Measurements from ENCODE around the gene GPR137C.

The GPR137C gene

DNA sequence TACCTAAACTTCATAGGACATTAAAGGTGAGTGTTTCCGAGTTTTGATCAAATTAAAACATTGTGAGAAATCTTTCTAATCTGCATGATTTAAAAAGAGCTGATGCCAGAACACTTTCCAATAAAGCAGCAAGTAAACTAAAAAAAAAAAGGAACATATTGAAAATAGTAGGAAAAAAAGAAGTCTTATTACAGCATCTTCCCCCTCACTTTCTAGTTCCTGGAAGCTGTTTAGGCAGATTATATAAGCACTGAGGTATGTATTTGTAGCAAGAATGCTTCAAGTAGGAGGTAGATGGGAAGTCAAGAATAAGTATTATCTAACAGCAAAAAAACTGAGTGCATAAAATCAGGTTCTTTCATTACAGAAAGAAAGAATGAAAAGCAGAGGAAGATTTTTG is 96.9 kb downstream of the GPR137C start:
- H3K27me3 ChIP-seq (ENCODE audit: insufficient read depth, low read length): no peaks in the 10 kb centered on the region
- no peak overlapping the region for H3K4me2 ChIP-seq (ENCODE audit: low read length)
- H4K91ac ChIP-seq (ENCODE audit: low read depth, low read length): no peak overlapping the region
- no peak overlapping the region for H2BK5ac ChIP-seq (ENCODE audit: low read depth, low read length, poor library complexity)
- H3K36me3 ChIP-seq (ENCODE audit: control insufficient read depth in 1 of 2, insufficient read depth in 2 of 2, low read length in 2 of 2): peaks cover 3 to 5% of the 10 kb centered on the region in 2 experiments
- H3K4me3 ChIP-seq (ENCODE audit: low read depth, low read length): no peak overlapping the region
- no peak for DNase-seq
- no peaks in the 10 kb centered on the region for H3K4me1 ChIP-seq (ENCODE audit: control insufficient read depth in 1 of 2, insufficient read depth in 2 of 2, low read length in 2 of 2)
- no CpG with 5 or more reads among the region's 1 CpG for WGBS (ENCODE audit: extremely low coverage, insufficient coverage, insufficient read length)
- no peak overlapping the region for H4K12ac ChIP-seq (ENCODE audit: low read depth, low read length)
- H3K9ac ChIP-seq (ENCODE audit: low read length): no peak overlapping the region
- H3K18ac ChIP-seq (ENCODE audit: low read length): no peak overlapping the region
- no peak overlapping the region for H3K4ac ChIP-seq (ENCODE audit: low read depth, low read length)
- no peaks in the 10 kb centered on the region for H3K79me1 ChIP-seq (ENCODE audit: low read length)
- no peak overlapping the region for H2AFZ ChIP-seq (ENCODE audit: insufficient read depth, low read length, poor library complexity)
- no peak overlapping the region for H2AK5ac ChIP-seq (ENCODE audit: low read length)
- H4K8ac ChIP-seq (ENCODE audit: low read depth, low read length): no peak overlapping the region
- H3K79me2 ChIP-seq (ENCODE audit: control insufficient read depth, insufficient read depth, low read length, poor library complexity): no peaks in the 10 kb centered on the region
- H3K14ac ChIP-seq (ENCODE audit: low read length): no peak overlapping the region
- H3K9me3 ChIP-seq (ENCODE audit: insufficient read depth, low read depth, low read length): no peaks in the 10 kb centered on the region
- H2BK12ac ChIP-seq (ENCODE audit: low read length): no peak overlapping the region
- no peak overlapping the region for H3K27ac ChIP-seq (ENCODE audit: low read depth, low read length)
- no peak overlapping the region for H3K23ac ChIP-seq (ENCODE audit: low read length)
- H2BK120ac ChIP-seq (ENCODE audit: insufficient read depth, low read length, poor library complexity): no peak overlapping the region

DNA sequence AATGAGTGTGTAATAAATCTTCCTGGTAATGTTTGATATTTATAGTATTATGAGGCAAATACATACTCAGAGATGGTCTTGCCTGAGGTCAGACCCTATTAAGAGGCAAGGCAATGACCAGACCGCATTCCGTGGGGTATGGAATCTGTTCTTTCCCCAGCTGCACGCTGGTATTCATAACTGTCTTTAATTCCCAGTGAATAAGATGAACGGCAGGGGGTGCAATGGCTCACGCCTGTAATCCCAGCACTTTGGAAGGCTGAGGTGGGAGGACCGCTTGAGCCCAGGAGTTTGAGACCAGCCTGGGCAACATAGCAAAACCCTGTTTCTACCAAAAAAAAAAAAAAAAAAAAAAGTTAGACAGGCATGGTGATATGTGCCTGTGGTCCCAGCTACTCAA is 98.1 kb downstream of the GPR137C start:
- Histone ChIP-seq H3K4me1 (ENCODE audit: control insufficient read depth in 1 of 2, insufficient read depth in 2 of 2, low read length in 2 of 2) (no peaks in the 10 kb centered on the region), H3K23ac (ENCODE audit: low read length) (no peak overlapping the region), H3K9me3 (ENCODE audit: insufficient read depth, low read depth, low read length) (no peaks in the 10 kb centered on the region), H2BK5ac (ENCODE audit: low read depth, low read length, poor library complexity) (no peak overlapping the region), H4K12ac (ENCODE audit: low read depth, low read length) (no peak overlapping the region), H3K9ac (ENCODE audit: low read length) (no peak overlapping the region), H3K79me1 (ENCODE audit: low read length) (no peaks in the 10 kb centered on the region), H4K91ac (ENCODE audit: low read depth, low read length) (no peak overlapping the region), H2AK5ac (ENCODE audit: low read length) (no peak overlapping the region), H2BK120ac (ENCODE audit: insufficient read depth, low read length, poor library complexity) (no peak overlapping the region), H3K36me3 (ENCODE audit: control insufficient read depth in 1 of 2, insufficient read depth in 2 of 2, low read length in 2 of 2) (peaks cover under 1 to 3% of the 10 kb centered on the region in 2 experiments), H3K14ac (ENCODE audit: low read length) (no peak overlapping the region), H3K27ac (ENCODE audit: low read depth, low read length) (no peak overlapping the region), H3K4me2 (ENCODE audit: low read length) (no peak overlapping the region), H2AFZ (ENCODE audit: insufficient read depth, low read length, poor library complexity) (no peak overlapping the region), H3K79me2 (ENCODE audit: control insufficient read depth, insufficient read depth, low read length, poor library complexity) (no peaks in the 10 kb centered on the region), H3K4ac (ENCODE audit: low read depth, low read length) (no peak overlapping the region), H3K4me3 (ENCODE audit: low read depth, low read length) (no peak overlapping the region), H3K18ac (ENCODE audit: low read length) (no peak overlapping the region), H4K8ac (ENCODE audit: low read depth, low read length) (no peak overlapping the region), H2BK12ac (ENCODE audit: low read length) (no peak overlapping the region), H3K27me3 (ENCODE audit: insufficient read depth, low read length) (no peaks in the 10 kb centered on the region)
- no CpG with 5 or more reads among the region's 6 CpGs for WGBS (ENCODE audit: extremely low coverage, insufficient coverage, insufficient read length)
- DNase-seq: peak in 1 of 2 donors; percentile 40

DNA sequence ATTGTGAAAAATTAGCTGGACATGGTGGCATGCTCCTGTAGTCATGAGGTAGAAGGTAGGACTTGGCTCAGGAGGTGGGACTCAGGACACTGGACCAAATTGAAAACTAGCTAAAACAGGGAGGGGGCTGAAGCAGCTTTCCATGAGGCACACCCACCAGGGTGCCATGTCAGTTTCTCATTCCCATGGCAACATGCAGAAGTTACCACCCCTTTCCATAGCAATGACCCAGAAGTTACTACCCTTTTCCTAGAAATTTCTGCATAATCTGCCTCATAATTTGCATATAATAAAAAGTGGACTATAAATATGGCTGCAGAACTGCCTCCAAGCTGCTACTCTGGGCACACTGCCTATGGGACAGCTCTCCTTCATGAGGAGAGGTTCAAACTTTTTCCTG is 104.3 kb downstream of the GPR137C start:
- H3K4me3 ChIP-seq (ENCODE audit: low read depth, low read length): no peak overlapping the region
- no peak for DNase-seq

DNA sequence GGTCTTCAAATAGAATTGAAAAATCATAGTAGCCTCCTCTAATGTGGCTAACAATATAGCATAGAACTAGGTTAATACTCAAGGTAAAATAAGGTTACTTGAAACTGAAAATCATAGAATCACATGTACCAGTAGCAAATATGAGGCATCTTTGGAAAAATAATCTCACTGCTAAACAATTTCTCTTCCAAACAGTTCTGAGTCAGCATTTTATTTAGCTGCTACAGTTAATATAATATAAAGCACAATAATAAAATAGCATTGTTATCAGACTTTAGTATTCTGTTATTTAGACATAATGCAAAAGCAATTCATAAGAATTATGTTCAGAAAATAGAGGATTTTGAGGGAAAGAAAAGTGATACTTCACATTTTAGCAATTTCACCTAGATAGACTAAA is 107.7 kb downstream of the GPR137C start:
- DNase-seq: no peak
- Histone ChIP-seq H3K14ac (ENCODE audit: low read length) (no peak overlapping the region), H3K4me3 (ENCODE audit: low read depth, low read length) (no peak overlapping the region), H3K27me3 (ENCODE audit: insufficient read depth, low read length) (no peaks in the 10 kb centered on the region), H2BK5ac (ENCODE audit: low read depth, low read length, poor library complexity) (no peak overlapping the region), H3K79me2 (ENCODE audit: control insufficient read depth, insufficient read depth, low read length, poor library complexity) (no peaks in the 10 kb centered on the region), H3K23ac (ENCODE audit: low read length) (no peak overlapping the region), H3K18ac (ENCODE audit: low read length) (no peak overlapping the region), H2BK12ac (ENCODE audit: low read length) (no peak overlapping the region), H3K9me3 (ENCODE audit: insufficient read depth, low read depth, low read length) (no peaks in the 10 kb centered on the region), H4K8ac (ENCODE audit: low read depth, low read length) (no peak overlapping the region), H2AFZ (ENCODE audit: insufficient read depth, low read length, poor library complexity) (no peak overlapping the region), H3K36me3 (ENCODE audit: control insufficient read depth in 1 of 2, insufficient read depth in 2 of 2, low read length in 2 of 2) (no peaks in the 10 kb centered on the region), H3K9ac (ENCODE audit: low read length) (no peak overlapping the region), H4K91ac (ENCODE audit: low read depth, low read length) (no peak overlapping the region), H4K12ac (ENCODE audit: low read depth, low read length) (no peak overlapping the region), H2BK120ac (ENCODE audit: insufficient read depth, low read length, poor library complexity) (no peak overlapping the region), H3K4ac (ENCODE audit: low read depth, low read length) (no peak overlapping the region), H3K27ac (ENCODE audit: low read depth, low read length) (no peak overlapping the region), H3K4me1 (ENCODE audit: control insufficient read depth in 1 of 2, insufficient read depth in 2 of 2, low read length in 2 of 2) (no peaks in the 10 kb centered on the region), H2AK5ac (ENCODE audit: low read length) (no peak overlapping the region), H3K79me1 (ENCODE audit: low read length) (no peaks in the 10 kb centered on the region), H3K4me2 (ENCODE audit: low read length) (no peak overlapping the region)

More for the DNA sequence above, 104.3 kb downstream of the GPR137C start:
- Histone ChIP-seq H4K8ac (ENCODE audit: low read depth, low read length) (no peak overlapping the region), H3K23ac (ENCODE audit: low read length) (no peak overlapping the region), H3K27me3 (ENCODE audit: insufficient read depth, low read length) (no peaks in the 10 kb centered on the region), H3K79me2 (ENCODE audit: control insufficient read depth, insufficient read depth, low read length, poor library complexity) (no peaks in the 10 kb centered on the region), H3K4ac (ENCODE audit: low read depth, low read length) (no peak overlapping the region), H4K91ac (ENCODE audit: low read depth, low read length) (no peak overlapping the region), H3K4me2 (ENCODE audit: low read length) (no peak overlapping the region), H3K79me1 (ENCODE audit: low read length) (no peaks in the 10 kb centered on the region), H2AFZ (ENCODE audit: insufficient read depth, low read length, poor library complexity) (no peak overlapping the region), H2BK120ac (ENCODE audit: insufficient read depth, low read length, poor library complexity) (no peak overlapping the region), H2AK5ac (ENCODE audit: low read length) (no peak overlapping the region), H2BK12ac (ENCODE audit: low read length) (no peak overlapping the region), H3K9me3 (ENCODE audit: insufficient read depth, low read depth, low read length) (no peaks in the 10 kb centered on the region), H3K4me1 (ENCODE audit: control insufficient read depth in 1 of 2, insufficient read depth in 2 of 2, low read length in 2 of 2) (no peaks in the 10 kb centered on the region), H3K36me3 (ENCODE audit: control insufficient read depth in 1 of 2, insufficient read depth in 2 of 2, low read length in 2 of 2) (peaks cover 0 to 2% of the 10 kb centered on the region in 2 experiments), H4K12ac (ENCODE audit: low read depth, low read length) (no peak overlapping the region), H3K18ac (ENCODE audit: low read length) (no peak overlapping the region), H3K14ac (ENCODE audit: low read length) (no peak overlapping the region), H3K9ac (ENCODE audit: low read length) (no peak overlapping the region), H3K27ac (ENCODE audit: low read depth, low read length) (no peak overlapping the region), H2BK5ac (ENCODE audit: low read depth, low read length, poor library complexity) (no peak overlapping the region)

DNA sequence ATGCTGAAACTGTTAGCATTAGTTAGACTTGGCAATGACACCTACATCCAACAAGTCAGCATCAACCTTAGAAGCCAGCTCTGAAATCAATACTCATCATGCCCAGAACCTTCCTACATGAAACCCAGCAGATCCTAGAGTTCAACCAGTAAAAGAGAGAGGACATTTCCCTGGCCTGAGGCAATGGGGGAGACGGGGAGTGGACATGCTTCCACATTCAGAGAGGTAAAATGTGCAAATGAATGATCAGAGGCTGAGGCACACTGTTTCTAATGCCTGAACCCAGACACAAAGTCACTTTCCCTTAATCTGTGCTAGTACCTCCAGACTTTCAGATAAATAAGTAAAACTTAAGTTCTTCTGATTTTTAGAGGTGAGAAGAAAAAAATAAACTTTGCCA is 108.2 kb downstream of the GPR137C start:
- no CpG with 5 or more reads among the region's 1 CpG for WGBS (ENCODE audit: extremely low coverage, insufficient coverage, insufficient read length)
- H3K9ac ChIP-seq (ENCODE audit: low read length): no peak overlapping the region

More for the DNA sequence above, 108.2 kb downstream of the GPR137C start:
- H4K8ac ChIP-seq (ENCODE audit: low read depth, low read length): no peak overlapping the region
- H3K4me1 ChIP-seq (ENCODE audit: control insufficient read depth in 1 of 2, insufficient read depth in 2 of 2, low read length in 2 of 2): no peaks in the 10 kb centered on the region
- H2BK120ac ChIP-seq (ENCODE audit: insufficient read depth, low read length, poor library complexity): no peak overlapping the region
- no peak overlapping the region for H2BK5ac ChIP-seq (ENCODE audit: low read depth, low read length, poor library complexity)
- H3K4ac ChIP-seq (ENCODE audit: low read depth, low read length): no peak overlapping the region
- no peak overlapping the region for H3K4me3 ChIP-seq (ENCODE audit: low read depth, low read length)
- H3K79me1 ChIP-seq (ENCODE audit: low read length): no peaks in the 10 kb centered on the region
- H3K4me2 ChIP-seq (ENCODE audit: low read length): no peak overlapping the region
- H3K9me3 ChIP-seq (ENCODE audit: insufficient read depth, low read depth, low read length): no peaks in the 10 kb centered on the region
- H3K27ac ChIP-seq (ENCODE audit: low read depth, low read length): no peak overlapping the region
- H3K27me3 ChIP-seq (ENCODE audit: insufficient read depth, low read length): no peaks in the 10 kb centered on the region
- no peaks in the 10 kb centered on the region for H3K79me2 ChIP-seq (ENCODE audit: control insufficient read depth, insufficient read depth, low read length, poor library complexity)
- DNase-seq: no peak
- H3K36me3 ChIP-seq (ENCODE audit: control insufficient read depth in 1 of 2, insufficient read depth in 2 of 2, low read length in 2 of 2): no peaks in the 10 kb centered on the region
- H4K12ac ChIP-seq (ENCODE audit: low read depth, low read length): no peak overlapping the region
- no peak overlapping the region for H3K23ac ChIP-seq (ENCODE audit: low read length)
- H4K91ac ChIP-seq (ENCODE audit: low read depth, low read length): no peak overlapping the region
- no peak overlapping the region for H3K14ac ChIP-seq (ENCODE audit: low read length)
- H2BK12ac ChIP-seq (ENCODE audit: low read length): no peak overlapping the region
- no peak overlapping the region for H3K18ac ChIP-seq (ENCODE audit: low read length)
- no peak overlapping the region for H2AK5ac ChIP-seq (ENCODE audit: low read length)
- H2AFZ ChIP-seq (ENCODE audit: insufficient read depth, low read length, poor library complexity): no peak overlapping the region
